RPMI7951 (cell line): ENCODE data around the gene GNG5. TPM values are rescaled to one million over a fixed set of nuclear protein-coding genes. Genes with fewer than 3 reads are reported as not detected.
"Not testable (repeated sequence)": the region's sequence is repeated elsewhere in the genome, so short reads cannot be mapped to it uniquely, and the experiment has no call there.

ENCODE experiments used
- DNase-seq: peaks from one replicate; pipeline ENCODE4 v3.0.0-alpha.2; 2012; ENCODE audit warnings: low read depth
- total RNA-seq: library from RNA; depleted of rRNA; stranded (reverse); fragments of >200 nt; shearing (Covaris generic); gene quantifications from 2 replicates; pipeline ENCODE4 v1.2.3, GENCODE V29; 2014; rRNA removed

Gene GNG5
- total RNA-seq, 1 experiment from 2014 or later: 193 TPM

DNA sequence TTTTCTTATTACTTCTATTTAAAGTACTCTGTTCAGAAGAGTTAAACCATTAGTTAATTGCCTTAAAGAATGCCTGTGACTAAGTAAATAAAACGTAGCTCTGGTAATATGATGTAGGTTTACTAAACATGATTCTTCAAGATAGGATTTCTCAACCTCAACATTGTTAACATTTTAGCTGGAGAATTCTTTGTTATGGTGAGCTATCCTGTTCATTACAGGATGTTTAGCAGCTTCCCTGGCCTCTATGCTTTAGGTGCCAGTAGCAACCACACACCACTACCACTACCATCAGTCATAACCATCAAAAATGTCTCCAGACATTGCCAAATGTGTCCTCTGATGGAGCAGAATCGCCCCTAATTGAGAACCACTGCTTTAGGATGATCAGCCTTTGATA is 16.6 kb downstream of the GNG5 start:
- no peak for DNase-seq

DNA sequence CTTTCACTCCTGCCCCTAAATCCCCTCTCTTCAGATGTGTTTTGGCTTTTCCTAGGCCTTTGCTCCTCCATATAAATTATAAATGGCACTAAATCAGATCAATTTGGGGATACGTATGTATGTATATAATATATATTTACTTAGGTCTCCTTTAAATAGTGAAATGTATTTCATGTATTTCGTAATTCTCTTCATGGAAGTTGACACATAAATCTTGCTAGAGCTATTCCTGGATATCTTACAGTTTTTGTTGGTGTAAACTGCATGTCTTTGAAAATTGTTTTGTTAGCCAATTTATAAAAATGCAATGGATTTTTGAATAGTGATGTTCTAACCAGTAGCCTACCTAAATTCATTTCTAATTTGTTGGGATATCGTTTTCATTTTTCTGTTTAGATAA is 18.3 kb downstream of the GNG5 start:
- no peak for DNase-seq

DNA sequence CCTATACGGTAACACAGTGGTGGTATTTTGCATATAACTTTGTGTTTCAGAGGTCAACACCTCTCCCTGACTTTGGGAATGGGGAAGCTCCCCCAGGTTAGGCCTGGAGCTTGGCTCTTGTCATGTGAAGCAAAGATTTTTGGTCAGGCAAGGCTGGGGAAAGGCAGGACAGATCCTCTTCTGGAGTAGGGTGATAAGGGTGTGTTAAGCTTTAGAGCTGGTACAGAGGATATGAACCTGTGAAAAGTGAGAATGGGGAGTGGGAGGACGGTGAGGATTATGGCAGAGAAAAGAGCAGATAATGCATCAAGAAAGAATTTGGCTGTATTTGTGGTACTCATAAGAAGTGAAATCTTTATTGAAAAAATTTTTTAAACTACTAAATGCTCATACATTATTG is 25.1 kb downstream of the GNG5 start:
- no peak for DNase-seq

DNA sequence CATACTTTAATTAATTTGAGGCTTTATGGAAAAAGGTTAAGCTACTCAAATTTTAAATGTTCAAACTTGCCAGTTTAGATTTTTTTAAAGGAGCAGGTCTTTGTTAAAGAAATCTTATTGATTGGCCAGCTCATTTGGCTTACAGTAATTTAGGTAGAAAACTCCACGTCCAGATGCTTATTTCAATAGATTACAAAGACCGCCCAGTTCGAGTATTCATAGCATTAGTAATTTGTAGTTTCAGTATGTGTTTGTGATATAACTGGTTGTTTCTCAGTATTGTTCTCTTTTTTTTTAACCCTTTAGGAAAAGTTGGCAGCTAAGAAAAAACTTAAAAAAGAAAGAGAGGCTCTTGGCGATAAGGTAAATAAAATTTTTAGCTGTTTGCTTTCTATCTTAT is 25.7 kb downstream of the GNG5 start:
- DNase-seq: no peak

DNA sequence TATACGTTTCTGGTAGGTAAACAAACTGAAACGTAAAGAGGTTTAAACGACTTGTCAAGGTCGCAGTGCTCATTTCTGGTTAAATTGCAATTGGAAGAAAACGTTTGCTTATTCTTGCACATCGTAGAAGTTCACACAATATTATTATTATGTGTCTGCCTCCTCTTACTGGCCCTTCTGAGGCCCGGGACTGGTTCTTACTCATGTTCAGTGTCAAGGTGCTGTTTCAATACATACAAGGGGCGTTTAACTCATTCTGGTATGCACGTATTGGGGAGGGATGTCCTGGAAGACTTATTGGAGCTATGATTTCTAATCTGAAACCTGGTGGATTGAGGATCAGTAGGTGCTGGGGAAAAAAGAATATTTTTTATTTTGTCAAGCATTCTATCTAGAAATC is 26.4 kb downstream of the GNG5 start:
- DNase-seq: no peak

DNA sequence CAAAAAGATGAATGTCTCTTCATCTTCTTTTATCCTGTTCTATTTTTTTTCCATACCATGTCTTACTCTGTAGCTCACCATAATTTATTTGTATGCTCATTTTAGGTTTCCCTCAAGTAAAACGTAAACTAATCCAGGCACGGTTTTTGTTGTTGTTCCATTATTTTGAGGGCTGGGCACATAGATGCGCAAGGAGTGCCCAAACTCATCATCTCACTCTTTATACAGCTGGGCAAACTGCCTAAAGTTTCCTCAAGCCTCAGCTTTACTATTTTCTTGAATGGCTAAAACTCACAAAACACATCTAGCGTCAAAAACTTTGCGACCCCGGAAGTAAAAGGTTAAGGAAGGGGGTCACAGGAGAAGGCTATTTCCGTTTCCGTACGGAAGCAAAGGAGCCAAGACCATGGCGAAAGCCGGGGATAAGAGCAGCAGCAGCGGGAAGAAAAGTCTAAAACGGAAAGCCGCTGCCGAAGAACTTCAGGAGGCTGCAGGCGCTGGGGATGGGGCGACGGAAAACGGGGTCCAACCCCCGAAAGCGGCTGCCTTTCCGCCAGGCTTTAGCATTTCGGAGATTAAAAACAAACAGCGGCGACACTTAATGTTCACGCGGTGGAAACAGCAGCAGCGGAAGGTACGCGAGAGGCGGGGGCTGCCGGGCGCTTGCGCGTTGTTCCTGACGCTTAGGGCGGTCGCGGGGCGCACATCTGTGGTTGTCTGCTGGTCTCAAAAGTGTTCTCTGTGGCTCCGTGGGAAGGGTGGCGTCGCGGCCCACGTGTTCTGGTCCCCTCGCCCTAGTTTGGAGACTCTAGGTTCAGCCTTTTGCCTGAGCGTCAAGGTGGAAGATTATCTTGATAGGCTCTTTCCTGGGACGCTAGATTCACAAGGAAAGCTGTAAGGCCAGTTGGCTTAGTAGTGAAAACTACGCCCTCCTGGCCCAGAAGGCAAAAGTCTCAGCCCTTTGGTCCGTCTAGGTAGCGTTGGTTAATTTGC is 27.2 kb downstream of the GNG5 start, which contains the start of gene RPF1:
Gene RPF1, plus strand, starts transcription at position 391 of the 993 bp plus-strand sequence. Its CDS starts 16 bp downstream, at position 407.
- DNase-seq: peak; percentile 89

DNA sequence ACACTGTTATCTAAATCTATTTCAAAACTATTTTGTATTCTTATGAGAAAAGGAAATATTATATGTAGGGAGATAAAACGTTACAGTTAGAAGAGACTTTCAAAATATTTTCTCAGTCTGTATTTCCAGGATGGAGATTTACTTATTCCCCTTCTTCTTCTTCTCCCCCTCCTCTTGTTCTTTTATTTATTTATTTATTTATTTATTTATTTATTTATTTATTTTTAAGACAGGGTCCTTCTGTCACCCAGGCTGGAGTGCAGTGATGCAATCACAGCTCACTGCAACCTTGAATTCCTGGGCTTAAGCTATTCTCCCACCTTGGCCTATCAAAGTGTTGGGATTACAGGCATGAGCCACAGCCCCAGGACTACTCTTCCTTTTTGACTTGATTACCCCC is 30.2 kb downstream of the GNG5 start:
- no peak for DNase-seq

DNA sequence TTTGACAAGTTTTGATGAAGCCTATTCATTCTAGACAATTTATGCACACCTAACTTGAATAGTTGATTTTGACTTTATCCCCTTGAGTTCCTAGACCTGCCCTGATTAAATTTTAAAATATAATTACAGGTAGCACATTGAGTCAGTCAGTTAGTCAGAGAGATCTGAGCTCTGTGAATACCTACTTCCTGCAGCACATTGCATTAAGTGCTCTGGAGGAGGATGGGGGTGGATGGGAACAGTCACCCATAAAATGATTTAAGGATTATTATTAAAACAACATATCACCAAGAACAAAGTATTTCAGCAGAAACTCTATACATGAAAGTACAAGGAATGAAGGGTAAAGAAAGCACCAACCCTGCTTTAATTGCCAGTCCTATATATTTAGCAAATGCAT is 39.1 kb downstream of the GNG5 start:
- no peak for DNase-seq

DNA sequence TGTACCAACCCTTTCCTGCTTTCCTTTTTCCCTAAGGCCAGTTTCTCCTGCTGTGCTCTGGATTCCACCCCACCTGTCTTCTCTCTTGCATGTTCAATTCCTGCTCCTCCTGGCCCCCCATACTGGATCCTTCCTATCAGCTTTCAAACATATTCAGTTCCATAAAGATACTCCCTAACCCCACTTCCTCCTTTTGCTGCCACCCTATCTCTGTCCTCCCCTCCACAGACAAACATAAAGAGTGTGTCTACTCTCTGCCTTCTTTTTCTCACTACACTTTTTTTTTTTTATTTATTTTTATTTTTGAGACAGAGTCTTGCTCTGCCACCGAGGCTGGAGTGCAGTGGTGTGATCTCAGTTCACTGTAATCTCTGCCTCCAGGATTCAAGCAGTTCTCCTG is 44.3 kb downstream of the GNG5 start:
- DNase-seq: no peak

DNA sequence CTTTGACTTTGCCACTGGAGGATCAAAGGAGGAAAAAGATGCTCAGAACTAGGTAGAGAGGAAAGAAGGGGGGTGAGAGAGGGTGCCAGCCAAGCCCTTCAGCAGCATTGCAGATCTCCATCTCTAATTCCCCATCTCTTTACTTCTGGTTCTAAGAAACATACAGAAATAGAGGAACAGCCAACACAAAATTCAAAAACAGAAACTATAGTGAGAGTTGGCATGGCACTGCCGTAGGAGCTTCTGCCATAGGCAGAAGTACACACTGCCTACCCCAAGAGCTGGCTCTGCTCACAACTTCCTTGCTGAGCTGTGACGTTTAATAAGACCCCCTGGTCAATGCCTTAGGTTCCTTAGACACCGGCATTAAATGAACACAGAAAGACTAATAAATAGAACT is 53.9 kb downstream of the GNG5 start:
- no peak for DNase-seq

DNA sequence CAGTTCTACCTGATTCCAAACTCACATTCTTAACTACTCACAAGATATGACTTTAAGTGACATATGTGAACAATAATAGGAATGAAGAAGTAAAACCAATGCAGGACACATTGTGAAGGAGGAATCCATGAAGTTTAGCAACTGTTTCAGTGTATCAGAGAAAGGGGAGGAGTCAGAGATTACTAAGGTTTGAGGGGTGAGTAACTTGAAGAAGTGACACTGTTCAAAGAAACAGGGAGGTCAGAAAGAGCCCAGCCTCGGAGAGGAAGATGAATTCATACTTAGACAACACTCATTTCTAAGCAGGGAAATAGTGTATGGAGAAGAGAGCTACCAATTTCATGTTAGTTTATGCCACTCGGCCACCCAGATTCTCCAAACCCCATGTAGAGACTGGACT is 55.5 kb downstream of the GNG5 start:
- DNase-seq: no peak

DNA sequence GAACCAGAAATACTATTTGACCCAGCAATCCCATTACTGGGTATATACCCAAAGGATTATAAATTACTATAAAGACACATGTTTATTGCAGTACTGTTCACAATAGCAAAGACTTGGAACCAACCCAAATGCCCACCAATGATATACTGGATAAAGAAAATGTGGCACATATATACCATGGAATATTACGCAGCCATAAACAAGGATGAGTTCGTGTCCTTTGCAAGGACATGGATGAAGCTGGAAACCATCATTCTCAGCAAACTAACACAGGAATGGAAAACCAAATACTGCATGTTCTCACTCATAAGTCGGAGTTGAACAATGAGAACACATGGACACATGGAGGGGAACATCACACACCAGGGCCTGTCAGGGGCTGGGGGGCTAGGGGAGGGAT is 57.7 kb downstream of the GNG5 start:
- DNase-seq: not testable (repeated sequence)

Other genes with a start within 250 kb of the GNG5 start
- 2.9 and 3.5 TPM in 2 replicates for gene SAMD13, start 204.9 kb downstream of the GNG5 start, total RNA-seq
- not detected in 2 replicates for gene DNASE2B, start 108.1 kb downstream of the GNG5 start, total RNA-seq
- 78.6 and 108 TPM in 2 replicates for gene RPF1, start 27.3 kb downstream of the GNG5 start, total RNA-seq
- 2.6 TPM in 1 of 2 replicates, not detected in the other for gene SPATA1, start 195 bp downstream of the GNG5 start, total RNA-seq
- 18.6 and 29.0 TPM in 2 replicates for gene CTBS, start 67.9 kb upstream of the GNG5 start, total RNA-seq
- gene SSX2IP, start 183.9 kb upstream of the GNG5 start, total RNA-seq: 14.9 and 21.3 TPM in 2 replicates